Glomerular endothelial cell (primary cell): Measurements from ENCODE around the gene RNF167. TPM values are rescaled to one million over a fixed set of nuclear protein-coding genes. Genes with fewer than 3 reads are reported as not detected.
"Not testable (repeated sequence)": the region's sequence is repeated elsewhere in the genome, so short reads cannot be mapped to it uniquely, and the experiment has no call there.

Experiments
- DNase-seq: peaks from one replicate; pipeline ENCODE4 v3.0.0-alpha.2; 2011; ENCODE audit warnings: low read depth, low spot score; ENCODE audit errors: extremely low read depth
- total RNA-seq: library from RNA; depleted of rRNA; stranded (reverse); fragments of >200 nt; gene quantifications from 2 replicates; pipeline ENCODE4 v1.2.3, GENCODE V29; 2015

The RNF167 gene
- total RNA-seq, 1 donor from 2014 or later, result 47.5 TPM

DNA sequence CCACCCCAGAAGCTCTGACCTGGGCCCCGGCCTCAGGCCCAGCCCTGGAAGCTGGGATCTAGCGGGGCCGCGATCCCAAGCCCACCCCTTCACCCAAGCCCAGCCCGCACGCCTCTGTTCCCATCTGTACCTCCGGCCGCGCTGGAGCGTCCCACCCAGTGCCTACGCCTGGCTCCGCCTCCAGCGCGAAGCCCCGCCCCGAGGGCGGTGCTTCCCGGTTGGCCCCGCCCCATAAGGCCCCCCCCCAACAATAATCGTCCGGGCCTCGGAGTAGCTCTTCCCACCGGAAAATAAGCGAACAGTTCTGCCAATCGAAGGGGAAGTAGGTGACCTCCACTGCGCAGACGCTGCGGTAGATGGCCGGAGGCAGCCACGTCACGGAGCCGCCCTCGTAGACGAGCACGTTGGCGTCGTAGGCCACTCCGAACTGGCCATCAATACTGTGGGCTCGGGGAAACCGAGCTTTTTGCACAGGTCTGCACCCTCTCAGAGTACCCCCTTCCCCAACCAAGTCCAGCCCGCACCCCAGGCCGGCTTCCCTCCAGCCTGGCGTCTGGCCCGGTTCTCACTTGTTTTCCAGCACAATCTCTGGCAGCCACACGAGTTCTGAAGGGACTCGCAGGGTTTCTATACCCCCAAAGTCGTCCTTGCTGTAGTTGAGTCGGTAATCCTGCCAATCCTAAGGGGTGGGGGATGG lies 38.3 kb upstream of the RNF167 start:
- DNase-seq, result no peak

DNA sequence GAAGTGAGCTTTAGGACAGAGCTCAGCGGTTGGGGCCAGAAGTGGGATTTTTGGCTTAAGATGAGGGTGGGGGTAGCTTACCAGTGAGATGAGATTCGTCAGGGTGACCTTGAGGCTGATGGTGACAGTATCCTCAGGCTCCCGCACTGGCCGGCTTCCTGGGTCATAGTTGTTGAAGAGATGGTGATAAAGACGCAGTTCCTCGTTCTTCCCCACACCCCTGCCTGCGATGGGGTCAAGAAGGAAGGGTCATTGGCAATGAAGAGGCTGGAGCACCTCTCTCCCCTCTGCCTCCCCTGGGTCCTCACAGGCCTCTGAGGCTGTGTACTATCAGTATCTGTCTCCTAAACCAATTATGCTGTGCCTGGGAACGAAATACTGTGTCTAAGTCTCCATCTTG lies 37.5 kb upstream of the RNF167 start:
- DNase-seq, result no peak

DNA sequence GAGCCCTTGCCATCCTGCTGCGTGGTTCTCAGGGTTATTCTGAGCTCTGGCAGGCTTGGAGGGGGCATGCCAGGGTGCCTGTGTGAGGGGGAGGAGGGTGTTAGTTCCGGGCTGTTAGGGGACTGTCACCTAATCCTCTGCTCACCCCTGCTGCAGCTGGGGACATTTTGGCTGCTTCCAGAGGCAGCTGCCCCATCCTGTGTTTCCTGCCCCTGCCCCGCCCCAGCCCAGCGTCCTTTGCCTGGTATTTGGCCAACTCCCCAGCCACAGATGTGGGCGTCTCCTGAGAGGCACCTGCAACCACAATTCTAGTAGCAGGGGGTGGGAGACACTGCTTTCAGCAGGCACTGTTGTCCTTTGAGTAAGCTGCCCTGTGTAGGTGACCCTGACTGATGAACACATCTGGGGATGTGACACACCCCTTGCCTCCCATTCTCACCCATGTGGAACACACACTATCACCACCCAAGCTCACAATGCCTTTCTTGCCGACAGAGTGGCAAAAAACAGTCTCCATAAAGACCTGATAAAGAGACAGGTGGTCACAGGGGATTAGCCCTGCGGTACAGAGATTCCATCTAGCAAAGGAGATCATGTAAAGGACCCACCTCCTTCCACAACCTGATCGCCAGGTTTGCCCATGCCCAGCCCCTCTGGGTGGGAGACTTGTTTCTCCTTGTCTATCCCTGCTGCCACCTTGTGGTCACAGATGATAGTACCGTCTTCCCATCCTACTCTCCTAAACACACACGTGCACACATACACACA lies 36.8 kb upstream of the RNF167 start, which contains the start of gene CHRNE:
TSS of gene CHRNE (minus strand) at position 48 of the 768 bp plus-strand sequence. CDS start at position 13, 35 bp downstream.
- no peak for DNase-seq

DNA sequence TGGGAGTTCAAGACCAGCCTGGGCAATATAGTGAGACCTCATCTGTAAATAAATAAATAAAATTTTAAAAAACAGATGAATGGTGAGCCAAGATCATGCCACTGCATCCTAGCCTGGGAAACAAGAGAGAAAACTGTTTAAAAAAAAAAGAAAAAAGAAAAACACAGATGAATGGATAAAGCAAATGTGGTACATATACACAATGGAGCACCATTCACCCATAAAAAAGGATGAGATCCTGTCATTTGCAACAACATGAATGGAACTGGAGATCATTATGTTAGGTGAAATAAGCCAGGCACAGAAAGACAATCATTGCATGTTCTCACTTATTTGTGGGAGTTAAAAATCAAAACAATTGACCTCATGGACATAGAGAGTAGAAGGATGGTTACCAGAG lies 33.4 kb upstream of the RNF167 start:
- not testable (repeated sequence) for DNase-seq

DNA sequence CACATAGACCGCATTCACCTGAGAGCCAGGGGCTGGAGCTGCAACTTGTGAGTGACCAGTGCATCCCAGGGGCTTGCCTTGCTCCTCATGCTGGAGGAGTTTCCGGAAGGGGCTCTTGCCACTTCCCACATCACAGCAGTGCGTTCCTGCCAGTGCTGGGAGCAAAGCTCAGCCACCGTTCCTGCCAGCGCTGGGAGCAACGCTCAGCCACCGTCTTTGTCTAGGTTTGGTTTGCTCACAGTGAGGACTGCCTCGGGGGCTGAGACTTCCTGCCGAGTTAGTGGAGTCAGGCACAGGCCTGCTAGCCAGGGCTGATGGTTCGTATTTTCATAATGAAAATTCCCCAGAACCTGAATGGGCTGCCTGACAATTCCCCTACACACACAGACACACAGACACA lies 31.8 kb upstream of the RNF167 start:
- DNase-seq, result no peak

DNA sequence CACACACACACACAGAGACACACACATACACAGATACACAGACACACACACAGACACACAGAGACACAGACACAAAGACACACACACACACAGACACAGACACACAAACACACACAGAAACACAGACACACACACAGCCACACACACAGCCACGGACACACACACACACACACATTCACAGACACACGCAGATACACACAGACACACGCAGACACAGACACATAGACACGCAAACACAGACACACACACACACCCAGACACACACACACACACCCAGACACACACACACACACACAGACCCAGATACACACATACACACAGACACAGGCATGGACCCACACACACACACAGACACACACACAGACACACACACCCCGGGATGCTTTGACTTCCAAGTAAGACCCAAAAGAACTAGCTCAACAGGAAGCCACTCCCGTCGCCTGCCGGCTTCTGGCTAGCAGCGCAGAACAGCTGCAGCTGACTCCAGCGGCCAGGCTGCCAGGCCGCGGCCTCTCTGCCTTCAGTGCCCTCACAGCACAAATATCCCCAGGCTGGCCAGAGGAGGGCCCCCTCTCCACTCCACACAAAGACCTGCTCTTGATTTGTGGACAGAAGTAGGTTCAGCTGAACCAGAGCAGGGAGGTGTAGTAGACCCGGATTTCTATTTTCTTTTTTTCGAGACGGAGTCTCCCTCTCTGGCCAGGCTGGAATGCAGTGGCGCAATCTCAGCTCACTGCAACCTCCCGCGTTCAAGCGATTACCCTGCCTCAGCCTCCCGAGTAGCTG lies 31.2 kb upstream of the RNF167 start:
- no peak for DNase-seq

DNA sequence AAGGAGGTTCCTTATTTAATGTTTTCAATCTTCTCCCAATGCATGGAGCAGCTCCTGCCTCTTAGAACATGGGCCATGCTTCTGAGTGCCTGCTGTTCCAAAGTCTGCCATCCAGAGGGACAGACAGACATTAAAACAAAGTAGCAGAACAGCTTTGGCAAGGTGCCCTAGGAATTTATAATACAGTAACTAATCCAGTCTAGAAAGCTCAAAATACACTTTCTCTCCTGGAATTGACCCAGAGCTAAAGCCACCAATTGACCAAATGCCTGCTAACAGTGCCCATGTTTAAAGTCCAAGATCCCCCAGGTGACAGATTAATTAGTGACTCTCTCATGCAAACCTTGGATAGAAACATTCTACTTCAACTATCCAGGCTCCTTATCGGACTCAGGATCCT lies 26.1 kb upstream of the RNF167 start:
- DNase-seq, result no peak

DNA sequence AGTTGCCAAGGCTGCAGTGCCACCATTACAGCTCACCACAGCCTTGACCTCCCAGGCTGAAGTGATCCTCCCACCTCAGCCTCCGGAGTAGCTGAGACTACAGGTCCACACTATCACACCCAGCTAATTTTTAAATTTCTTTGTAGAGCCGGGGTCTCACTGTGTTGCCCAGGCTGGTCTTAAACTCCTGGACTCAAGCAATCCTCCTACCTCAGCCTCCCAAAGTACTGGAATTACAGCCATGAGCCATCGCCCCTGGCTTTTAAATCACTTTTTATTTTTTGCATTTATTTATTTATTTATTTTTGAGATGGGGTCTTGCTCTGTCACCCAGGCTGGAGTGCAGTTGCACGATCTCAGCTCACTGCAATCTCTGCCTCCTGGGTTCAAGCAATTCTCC lies 25.5 kb upstream of the RNF167 start:
- not testable (repeated sequence) for DNase-seq

DNA sequence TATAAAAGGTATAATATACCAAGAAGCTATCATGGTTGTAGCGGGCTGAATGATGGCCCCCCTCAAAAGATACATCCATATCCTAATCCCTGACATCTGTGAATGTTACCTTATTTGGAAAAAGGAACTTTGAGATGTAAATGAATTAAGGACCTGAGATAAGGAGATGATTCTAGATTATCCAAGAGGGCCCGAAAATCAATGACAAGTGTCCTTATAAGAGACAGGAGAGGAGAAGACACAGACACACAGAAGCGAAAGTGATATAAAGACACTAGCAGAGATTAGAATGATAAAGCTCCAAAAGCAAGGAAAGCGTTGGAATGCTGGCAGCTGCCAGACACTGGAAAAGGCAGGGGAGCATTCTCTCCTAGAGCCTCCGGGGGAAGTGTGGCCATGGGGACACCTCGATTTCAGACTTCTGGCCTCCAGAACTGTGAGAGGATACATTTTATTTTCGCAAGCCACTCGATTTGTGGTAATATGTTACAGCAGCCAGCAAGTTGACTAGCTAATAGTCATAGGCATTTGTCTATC lies 20.5 kb upstream of the RNF167 start:
- DNase-seq, result no peak

DNA sequence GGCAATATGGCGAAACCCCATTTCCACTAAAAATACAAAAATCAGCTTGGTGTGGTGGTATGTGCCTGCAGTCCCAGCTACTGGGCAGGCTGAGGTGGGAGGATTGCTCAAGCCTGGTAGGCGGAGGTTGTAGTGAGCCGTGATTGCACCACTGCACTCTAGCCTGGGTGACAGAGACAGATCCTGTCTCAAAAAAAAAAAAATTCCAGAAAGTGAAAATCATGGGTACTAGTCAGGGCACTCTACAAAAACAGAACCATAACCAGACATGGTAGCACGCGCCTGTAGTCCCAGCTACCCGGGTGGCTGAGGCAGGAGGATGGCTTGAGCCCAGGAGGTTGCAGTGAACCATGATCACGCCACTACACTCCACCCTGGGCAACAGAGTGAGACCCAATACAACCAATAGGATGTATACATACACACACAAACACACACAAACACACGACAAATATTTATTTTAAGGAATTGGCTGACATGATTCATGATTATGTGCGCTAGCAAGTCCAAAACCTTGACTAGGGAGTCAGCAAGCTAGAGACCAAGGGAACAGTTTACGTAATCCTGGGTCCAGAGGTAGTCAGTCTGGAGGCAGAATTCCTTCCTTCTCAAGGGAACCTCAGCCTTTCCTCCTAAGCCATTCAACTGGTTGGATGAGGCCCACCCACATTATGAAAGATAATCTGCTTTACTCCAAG lies 19.6 kb upstream of the RNF167 start:
- no peak for DNase-seq

DNA sequence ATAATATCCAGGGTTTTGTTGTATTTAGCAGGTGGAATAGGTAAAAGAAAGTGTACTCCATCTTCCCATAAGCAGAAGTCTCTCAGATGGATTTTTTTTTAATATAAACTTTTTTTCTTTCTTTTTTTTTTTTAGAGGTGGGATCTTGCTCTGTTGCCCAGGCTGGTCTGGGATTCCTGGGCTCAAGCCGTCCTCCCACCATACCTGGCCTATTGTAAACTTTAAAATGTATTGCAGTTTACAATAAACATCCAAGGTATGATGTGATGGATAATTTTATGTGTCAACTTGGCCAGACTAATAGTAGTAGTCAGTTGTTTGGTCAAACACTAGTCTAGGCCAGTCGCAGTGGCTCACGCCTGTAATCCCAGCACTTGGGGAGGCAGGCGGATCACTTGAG lies 18.7 kb upstream of the RNF167 start:
- no peak for DNase-seq

DNA sequence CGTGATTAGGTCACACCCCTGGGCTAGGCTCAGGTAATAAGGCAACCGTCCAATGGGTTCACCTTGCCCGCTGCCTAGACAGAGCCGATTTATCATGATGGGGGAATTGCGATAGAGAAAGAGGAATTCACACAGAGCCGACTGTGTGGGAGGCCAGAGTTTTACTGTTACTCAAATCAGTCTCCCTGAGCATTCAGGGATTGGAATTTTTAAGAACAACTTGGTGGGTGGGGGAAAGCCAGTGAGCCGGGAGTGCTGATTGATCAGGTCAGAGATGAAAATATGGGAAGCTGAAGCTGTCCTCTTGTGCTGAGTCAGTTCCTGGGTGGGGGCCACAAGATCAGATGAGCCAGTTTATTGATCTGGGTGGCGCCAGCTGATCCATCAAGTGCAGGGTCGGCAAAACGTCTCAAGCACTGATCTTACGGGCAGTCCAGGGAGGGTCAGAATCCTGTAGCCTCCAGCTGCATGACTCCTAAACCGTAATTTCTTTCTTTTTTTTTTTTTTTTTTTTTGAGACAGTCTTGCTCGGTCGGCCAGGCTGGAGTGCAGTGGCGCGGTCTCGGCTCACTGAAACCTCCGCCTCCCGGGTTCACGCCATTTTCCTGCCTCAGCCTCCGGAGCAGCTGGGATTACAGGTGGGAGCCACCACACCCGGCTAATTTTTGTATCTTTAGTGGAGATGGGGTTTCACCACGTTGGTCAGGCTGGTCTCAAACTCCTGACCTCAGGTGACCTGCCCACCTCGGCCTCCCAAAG lies 13.3 kb upstream of the RNF167 start:
- not testable (repeated sequence) for DNase-seq

DNA sequence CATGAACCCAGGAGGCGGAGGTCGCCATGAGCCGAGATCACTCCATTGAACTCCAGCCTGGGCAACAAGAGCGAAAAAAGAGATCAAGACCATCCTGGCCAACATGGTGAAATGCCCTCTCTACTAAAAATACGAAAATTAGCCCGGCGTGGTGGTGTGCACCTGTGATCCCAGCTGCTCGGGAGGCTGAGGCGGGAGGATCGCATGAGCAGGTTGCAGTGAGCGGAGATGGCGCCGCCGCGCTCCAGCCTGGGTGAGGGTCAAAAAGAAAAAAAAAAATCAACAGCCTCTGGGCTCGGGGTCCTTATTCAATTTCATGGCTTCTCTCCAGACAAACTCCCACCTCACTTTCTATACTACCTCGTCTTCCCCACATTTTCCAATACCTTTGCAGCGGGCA lies 11.2 kb upstream of the RNF167 start:
- DNase-seq, result no peak

DNA sequence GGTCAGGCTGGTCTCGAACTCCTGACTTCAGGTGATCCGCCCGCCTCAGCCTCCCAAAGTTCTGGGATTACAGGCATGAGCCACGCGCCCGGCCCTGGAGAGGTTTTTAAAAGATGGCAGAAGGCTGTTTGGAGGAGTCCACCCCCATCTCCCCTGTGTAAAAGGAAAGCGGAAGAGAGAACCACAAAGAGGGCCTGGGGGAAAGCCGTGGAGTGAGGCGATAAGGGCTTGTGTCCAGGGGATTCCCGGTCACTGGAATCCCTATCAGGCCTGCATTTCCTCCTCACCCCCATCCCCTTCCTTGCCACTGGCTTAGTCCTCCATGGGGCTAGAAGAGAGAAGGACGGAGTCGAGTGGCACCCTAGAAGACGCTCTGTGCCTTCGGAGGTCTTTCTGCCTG lies 8.1 kb upstream of the RNF167 start, which contains the start of gene GP1BA:
TSS of gene GP1BA (plus strand) at position 315 of the 400 bp plus-strand sequence. CDS start 328 bp downstream, outside the sequence.
- no peak for DNase-seq

DNA sequence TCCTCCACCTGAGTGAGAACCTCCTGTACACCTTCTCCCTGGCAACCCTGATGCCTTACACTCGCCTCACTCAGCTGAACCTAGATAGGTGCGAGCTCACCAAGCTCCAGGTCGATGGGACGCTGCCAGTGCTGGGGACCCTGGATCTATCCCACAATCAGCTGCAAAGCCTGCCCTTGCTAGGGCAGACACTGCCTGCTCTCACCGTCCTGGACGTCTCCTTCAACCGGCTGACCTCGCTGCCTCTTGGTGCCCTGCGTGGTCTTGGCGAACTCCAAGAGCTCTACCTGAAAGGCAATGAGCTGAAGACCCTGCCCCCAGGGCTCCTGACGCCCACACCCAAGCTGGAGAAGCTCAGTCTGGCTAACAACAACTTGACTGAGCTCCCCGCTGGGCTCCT lies 7.3 kb upstream of the RNF167 start:
- DNase-seq, result no peak

DNA sequence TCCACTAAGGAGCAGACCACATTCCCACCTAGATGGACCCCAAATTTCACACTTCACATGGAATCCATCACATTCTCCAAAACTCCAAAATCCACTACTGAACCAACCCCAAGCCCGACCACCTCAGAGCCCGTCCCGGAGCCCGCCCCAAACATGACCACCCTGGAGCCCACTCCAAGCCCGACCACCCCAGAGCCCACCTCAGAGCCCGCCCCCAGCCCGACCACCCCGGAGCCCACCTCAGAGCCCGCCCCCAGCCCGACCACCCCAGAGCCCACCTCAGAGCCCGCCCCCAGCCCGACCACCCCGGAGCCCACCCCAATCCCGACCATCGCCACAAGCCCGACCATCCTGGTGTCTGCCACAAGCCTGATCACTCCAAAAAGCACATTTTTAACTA lies 6.4 kb upstream of the RNF167 start:
- no peak for DNase-seq

DNA sequence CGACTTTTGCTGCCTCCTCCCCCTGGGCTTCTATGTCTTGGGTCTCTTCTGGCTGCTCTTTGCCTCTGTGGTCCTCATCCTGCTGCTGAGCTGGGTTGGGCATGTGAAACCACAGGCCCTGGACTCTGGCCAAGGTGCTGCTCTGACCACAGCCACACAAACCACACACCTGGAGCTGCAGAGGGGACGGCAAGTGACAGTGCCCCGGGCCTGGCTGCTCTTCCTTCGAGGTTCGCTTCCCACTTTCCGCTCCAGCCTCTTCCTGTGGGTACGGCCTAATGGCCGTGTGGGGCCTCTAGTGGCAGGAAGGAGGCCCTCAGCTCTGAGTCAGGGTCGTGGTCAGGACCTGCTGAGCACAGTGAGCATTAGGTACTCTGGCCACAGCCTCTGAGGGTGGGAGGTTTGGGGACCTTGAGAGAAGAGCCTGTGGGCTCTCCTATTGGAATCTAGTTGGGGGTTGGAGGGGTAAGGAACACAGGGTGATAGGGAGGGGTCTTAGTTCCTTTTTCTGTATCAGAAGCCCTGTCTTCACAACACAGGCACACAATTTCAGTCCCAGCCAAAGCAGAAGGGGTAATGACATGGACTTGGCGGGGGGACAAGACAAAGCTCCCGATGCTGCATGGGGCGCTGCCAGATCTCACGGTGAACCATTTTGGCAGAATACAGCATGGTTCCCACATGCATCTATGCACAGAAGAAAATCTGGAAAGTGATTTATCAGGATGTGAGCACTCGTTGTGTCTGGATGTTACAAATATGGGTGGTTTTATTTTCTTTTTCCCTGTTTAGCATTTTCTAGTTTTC lies 5.7 kb upstream of the RNF167 start:
- DNase-seq, result no peak

DNA sequence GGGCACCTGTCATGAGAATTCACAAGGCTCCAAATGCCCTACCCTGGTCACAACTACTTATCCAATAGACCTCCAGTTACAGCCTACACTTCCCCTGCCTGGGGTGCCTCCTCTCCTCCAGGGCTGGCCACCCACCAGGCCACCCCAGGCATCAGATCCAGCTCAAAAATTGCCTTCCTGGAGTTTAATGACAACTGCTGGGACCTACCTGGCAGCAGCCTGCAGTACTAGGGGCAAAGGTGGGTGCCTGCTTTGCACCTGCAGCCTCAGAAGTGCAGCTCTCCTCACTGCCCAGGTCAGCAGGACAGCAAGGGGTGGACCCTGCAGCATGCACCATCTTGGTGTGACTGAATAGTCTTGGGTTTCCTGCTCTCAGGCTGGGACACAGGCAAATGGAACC lies 4.4 kb upstream of the RNF167 start:
- no peak for DNase-seq

DNA sequence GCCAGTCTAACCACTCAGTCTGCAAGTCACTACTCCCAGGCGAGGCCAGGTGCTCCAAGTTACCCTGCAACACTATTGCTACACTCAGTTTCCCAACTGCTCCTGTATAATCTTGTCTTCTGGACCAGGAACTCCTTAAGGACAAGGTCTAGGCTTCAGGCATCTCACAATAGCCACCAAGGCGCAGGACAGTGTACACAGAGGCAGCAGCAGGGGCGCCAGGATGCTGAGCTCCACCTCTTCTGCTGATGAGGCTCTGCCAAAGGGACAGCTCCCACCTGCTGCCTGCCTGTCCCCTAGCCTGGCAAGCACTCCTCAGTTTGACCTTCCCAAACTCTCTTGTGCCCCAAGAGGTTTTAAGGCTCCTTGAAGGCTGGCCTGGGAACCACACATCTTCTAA lies 3.6 kb upstream of the RNF167 start:
- no peak for DNase-seq
